PC-9 (cell line): ENCODE results near the gene UBE2L5.

Source experiments
- CTCF ChIP-seq: fragments of 200-600 bp; sonication (generic); conservative IDR thresholded peaks from 2 replicates; pipeline ENCODE4 v1.6.1; 2017; ENCODE audit warnings: mixed run types, antibody characterized with exemption, mild to moderate bottlenecking, moderate library complexity
- EZH2 ChIP-seq: fragments of 200-600 bp; sonication (generic); IDR thresholded peaks from 2 replicates; pipeline ENCODE4 v1.8.0; 2017; ENCODE audit warnings: antibody characterized with exemption, low read depth

GRCh38 chr13:30466358-30466714 lies 44.0 kb downstream of the UBE2L5 start:
- TF ChIP-seq EZH2 (no peak), CTCF (no peak)
